Astrocyte of the hippocampus (primary cell): ENCODE data around the gene SLC11A2.

Experiments
- DNase-seq: peaks from one replicate; pipeline ENCODE4 v3.0.0; 2011; ENCODE audit warnings: low read depth, low spot score

The SLC11A2 gene

GRCh38 chr12:51025836-51026638 is at the start of gene SLC11A2:
Gene SLC11A2 (minus strand): TSS chr12:51026384. CDS start chr12:51010728, 15,656 bp downstream.
- DNase-seq, result peak; percentile 98

GRCh38 chr12:51075390-51075789 is 49.2 kb upstream of the SLC11A2 start:
- no peak for DNase-seq

GRCh38 chr12:51071663-51072062 is 45.5 kb upstream of the SLC11A2 start:
- no peak for DNase-seq

DNA sequence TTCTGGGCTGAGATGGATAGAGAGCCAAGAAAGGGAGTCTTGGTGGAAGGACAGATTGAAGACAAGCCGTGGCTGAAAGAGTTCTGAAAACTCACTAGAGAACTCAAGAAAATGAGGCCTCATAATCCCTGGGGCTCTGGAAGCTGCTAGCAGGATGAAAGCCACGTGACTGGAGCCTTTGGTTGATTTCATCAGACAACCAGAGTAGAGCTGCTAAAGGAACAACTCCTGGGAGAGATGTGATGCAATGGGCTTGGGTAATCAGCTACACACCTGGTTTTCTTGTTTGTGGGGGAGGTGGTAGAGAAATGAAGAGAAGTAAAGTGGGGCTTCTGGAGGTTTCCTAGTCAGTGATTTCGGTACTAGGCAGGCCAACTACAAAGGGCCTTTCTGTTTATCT is 43.8 kb upstream of the SLC11A2 start:
- no peak for DNase-seq

GRCh38 chr12:51067771-51068170 is 41.6 kb upstream of the SLC11A2 start:
- no peak for DNase-seq

DNA sequence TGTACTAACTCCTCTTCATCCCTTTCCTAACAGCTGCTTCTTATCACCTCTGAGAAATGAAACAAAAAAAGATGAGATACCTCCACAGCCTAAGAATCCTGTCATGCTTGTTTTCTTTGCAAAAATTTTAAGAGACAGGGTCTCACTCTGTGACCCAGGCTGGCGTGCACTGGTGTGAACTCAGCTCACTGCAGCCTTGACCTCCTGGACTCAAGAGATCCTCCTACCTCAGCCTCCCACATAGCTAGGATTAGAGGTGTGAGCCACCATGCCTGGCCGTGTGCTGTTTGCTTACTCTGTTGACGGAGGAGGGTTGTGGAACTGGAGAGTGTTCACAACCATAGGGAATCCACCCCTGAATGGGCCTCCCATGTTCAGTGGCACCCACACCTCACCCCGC is 41.0 kb upstream of the SLC11A2 start:
- DNase-seq, result no peak

DNA sequence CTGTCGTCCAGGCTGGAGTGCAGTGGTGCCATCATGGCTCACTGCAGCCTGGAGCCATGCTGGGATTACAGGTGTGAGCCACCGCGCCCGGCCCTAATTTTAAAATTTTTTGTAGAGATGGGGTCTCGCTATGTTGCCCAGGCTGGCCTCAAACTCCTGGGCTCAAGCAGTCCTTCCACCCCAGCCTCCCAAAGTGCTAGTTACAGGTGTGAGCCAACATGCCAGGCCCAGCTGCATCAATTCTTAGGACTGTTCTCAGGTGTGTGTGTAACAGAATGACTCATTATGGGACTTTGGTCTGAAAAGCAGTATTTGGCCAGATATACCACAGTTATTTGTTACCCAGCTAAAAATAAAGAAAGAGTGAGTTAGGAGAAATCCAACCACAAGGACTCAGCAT is 39.3 kb upstream of the SLC11A2 start:
- DNase-seq, result no peak

GRCh38 chr12:51062631-51063397 is 36.6 kb upstream of the SLC11A2 start:
- DNase-seq, result no peak

- DNase-seq, result peak; percentile 27
Measured at GRCh38 chr12:51059086-51059485, 32.9 kb upstream of the SLC11A2 start.

GRCh38 chr12:51056242-51056641 is 30.1 kb upstream of the SLC11A2 start:
- no peak for DNase-seq

DNA sequence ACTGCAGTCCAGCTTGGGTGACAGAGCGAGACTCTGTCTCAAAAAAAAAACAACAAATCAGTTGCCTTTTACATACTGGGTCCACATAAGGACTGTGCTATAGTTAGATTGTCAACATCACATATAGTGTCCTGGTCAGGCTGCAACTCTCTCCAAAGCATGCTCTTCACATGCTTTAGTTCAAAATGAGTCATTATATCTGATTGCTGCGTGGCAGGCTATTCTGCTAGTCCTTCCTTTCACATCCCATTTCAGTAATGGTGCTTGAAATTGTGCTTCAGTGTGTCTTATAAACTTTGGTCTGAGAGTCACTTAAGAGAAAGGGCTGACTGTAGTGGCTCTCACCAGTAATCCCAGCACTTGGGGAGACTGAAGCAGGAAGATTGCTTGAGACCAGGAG is 28.9 kb upstream of the SLC11A2 start:
- DNase-seq, result no peak

DNA sequence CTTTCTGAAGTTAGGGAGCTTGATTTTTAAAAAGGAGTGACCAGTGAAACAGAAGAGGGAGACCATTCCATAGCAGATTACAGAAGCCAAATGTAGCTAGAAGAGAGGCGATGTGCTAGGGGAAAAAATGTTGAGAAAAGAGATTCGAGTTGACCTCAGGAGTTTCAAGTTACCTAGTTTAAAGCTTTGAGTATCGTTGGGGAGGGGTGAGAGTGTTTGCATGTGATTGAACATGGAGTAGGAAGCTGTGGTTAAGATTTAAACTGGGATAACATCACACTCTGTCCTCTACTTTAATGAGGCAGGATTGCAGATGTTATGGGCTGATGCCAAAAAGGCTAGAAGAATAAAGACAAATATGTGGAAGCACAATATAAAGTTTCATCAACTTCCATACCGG is 25.6 kb upstream of the SLC11A2 start:
- no peak for DNase-seq

DNA sequence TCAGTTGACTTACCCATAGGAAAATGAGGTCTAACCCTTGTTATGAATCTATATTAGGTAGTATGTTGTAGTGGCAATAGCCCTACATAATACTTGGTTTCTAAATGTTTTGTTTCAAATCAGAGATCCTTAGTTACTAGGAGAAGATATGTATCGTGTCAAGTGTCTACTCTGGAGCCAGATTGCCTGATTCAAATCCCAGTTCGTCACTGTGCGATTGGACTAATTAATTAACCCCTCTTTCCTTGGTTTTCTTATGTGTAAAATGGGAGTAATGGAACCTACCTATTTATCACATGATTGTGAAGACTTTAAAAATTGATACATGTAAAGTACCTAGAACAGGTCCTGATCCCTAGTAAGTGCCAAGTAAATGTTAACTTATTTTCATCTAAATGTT is 23.3 kb upstream of the SLC11A2 start:
- no peak for DNase-seq

GRCh38 chr12:51048661-51049251 is 22.6 kb upstream of the SLC11A2 start:
- DNase-seq, result no peak

DNA sequence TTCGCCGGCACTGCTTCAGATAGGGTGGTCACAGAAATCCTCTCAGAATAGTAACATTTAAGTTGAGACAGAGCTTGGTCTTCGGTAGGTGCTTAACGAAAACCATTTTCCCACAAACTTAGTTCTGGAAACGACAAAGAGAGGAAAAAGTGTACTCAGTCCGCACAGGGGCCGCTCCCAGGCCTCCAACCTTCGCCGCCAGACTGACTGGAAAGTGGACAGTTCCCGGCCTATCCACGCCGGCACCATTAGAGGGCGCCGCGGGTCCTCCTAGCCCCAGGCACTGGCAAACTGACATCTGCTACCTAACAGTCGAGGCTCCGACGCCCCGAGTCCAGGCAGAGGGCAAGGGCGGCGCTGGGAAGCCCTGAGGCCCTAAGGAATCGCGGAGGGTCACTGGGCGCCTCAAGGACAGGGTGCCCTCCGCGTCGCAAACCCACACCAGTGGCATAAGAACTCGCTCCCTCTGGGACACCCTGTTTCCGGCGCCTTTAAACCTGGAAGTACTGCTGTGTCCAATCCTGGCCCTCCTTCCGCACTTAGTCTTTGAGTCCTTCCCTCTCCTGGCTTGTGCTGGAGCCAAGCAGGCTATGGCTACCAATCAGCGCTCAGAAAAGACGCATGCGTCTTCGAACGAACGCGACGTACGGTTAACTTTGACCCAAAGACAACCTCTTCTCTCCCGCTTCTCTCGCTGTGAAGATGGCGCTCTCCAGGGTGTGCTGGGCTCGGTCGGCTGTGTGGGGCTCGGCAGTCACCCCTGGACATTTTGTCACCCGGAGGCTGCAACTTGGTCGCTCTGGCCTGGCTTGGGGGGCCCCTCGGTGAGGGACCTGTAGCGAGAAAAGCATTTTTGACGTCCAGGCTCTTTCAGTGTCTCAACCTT is 21.7 kb upstream of the SLC11A2 start, which contains the start of gene LETMD1:
LETMD1 (plus strand) TSS at position 673 of the 886 bp plus-strand sequence; CDS start at position 703, 30 bp downstream.
- peak; percentile 98 for DNase-seq

GRCh38 chr12:51036279-51036678 is 10.1 kb upstream of the SLC11A2 start:
- DNase-seq, result no peak

- DNase-seq, result no peak
Measured at GRCh38 chr12:51033457-51034089, 7.4 kb upstream of the SLC11A2 start.

- no peak for DNase-seq
Measured at GRCh38 chr12:51033048-51033447, 6.9 kb upstream of the SLC11A2 start.

DNA sequence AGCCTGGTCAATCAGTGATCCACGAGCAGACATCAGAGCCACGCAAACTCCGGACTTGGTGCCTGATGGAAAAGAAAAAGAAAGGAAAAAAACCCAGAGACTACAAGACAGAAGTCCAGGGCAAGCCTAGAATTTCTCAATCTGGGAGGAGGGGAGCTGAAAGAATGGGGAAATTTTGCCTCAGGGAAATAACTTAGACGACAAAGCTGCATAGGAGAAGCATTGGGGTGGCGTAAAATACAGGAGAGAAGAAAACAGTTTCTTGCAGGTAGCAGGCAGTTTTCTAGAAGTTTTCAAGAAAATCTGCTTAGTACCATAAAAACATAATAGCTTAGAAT is 2.6 kb upstream of the SLC11A2 start:
- no peak for DNase-seq

DNA sequence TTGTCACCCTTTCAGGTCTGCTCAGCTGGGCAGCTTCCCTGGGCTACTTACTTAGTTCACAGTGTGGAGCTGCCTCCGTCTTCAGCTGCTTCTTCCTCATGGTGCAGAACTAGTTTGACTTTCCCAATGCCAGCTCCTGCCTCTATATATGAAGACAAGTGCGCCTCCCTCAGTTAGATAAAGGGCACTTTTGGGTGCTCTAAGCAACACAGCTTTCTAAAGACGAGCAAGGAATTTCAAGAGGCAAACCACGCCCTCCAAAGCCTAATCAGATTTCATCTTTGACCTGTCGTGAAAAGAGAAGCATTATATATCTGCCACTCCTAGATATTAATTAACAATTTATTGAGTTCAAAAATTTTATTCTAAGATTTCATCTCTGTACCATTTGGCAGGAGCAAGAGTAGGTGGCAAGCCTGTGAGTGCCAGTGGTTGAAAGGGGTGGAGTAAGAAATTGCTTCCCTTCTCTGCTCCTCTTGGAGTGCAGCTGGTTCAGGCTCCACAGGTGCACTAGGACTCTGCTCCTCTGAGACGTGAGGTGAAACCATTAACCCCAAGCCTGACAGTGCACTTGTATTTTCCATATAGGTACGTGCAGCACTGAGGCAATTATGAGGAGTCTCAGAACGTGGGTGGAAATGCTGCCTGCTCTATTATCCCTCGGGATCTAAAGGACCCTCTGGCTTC is 2.1 kb upstream of the SLC11A2 start:
- DNase-seq, result no peak
